ENCODE results near the gene MYO1A. TPM values are rescaled to one million over a fixed set of nuclear protein-coding genes. Genes with fewer than 3 reads are reported as not detected.
A peak's percentile ranks its signal among the peaks of the same experiment; 100 is the strongest.

Gene MYO1A
- total RNA-seq, 1 donor from 2014 or later: 0.27 TPM

DNA sequence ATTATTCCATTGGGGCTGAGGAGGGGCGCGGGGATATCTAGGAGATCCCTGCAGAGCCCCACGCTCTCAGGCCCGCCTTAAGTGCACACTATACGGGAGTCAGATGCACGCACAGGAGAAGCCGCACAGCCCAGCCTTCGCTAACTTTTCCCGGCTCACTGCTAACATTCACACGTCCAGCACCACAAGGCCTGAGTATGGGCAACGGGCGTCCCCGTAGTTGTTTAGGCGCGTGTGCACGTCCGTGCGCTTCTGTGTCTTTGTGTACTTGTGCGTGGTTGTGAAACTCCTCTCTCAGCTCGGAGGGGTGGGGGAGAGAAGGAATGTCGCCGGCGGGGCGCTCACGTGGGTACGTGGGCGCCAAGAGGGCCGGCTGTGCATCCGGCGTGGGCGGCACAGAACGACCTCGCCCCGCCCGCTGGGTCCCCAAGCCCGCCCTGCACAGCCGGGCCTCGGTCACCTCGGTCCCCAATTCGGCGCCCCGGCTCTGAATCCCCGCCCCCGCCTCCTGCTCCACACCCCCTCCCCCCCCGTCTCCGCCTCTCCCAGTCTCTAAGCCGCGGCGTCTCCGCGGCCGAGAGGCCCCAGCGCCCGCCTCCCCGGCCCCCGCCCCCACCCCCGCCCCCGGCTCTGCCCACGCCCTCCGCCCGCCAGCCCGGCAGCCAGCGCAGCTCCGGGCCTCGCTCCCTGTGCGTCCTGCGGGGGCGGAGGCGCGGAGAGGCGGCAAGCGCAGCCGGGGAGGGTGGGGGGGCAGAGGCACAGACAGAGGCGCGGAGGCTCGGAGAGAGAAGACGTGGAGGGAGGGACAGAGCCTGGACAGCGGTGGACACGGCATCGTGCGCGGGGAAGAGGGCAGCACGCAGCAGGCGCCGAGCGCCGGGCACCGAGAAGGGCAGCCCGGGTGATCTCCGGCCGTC is 38.7 kb upstream of the MYO1A start, which contains the start of gene NAB2:
Gene NAB2, plus strand, starts transcription at position 761 of the 917 bp plus-strand sequence. CDS start 158 bp downstream, outside the sequence.
- H3K4me3 Mint-ChIP-seq: peak within 1 kb of the TSS; percentile 96
- peaks cover 13% of the 10 kb centered on the region for H3K36me3 Mint-ChIP-seq
- peak; percentile 85 to 90 for DNase-seq (ENCODE audit: low spot score in 2 of 2, unreplicated experiment in 2 of 2)
- no peaks in the 10 kb centered on the region for H3K9me3 Mint-ChIP-seq
- TF ChIP-seq, protein P1, sequence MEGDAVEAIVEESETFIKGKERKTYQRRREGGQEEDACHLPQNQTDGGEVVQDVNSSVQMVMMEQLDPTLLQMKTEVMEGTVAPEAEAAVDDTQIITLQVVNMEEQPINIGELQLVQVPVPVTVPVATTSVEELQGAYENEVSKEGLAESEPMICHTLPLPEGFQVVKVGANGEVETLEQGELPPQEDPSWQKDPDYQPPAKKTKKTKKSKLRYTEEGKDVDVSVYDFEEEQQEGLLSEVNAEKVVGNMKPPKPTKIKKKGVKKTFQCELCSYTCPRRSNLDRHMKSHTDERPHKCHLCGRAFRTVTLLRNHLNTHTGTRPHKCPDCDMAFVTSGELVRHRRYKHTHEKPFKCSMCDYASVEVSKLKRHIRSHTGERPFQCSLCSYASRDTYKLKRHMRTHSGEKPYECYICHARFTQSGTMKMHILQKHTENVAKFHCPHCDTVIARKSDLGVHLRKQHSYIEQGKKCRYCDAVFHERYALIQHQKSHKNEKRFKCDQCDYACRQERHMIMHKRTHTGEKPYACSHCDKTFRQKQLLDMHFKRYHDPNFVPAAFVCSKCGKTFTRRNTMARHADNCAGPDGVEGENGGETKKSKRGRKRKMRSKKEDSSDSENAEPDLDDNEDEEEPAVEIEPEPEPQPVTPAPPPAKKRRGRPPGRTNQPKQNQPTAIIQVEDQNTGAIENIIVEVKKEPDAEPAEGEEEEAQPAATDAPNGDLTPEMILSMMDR (IDR thresholded peaks at IDR 0.05; ENCODE audit: unreplicated experiment): no peak
- H3K4me1 Mint-ChIP-seq: peaks cover 63% of the 10 kb centered on the region
- H3K27ac Mint-ChIP-seq: peak within 1 kb of the TSS; percentile 100
- no peaks in the 10 kb centered on the region for H3K27me3 Mint-ChIP-seq (ENCODE audit: low read depth)

DNA sequence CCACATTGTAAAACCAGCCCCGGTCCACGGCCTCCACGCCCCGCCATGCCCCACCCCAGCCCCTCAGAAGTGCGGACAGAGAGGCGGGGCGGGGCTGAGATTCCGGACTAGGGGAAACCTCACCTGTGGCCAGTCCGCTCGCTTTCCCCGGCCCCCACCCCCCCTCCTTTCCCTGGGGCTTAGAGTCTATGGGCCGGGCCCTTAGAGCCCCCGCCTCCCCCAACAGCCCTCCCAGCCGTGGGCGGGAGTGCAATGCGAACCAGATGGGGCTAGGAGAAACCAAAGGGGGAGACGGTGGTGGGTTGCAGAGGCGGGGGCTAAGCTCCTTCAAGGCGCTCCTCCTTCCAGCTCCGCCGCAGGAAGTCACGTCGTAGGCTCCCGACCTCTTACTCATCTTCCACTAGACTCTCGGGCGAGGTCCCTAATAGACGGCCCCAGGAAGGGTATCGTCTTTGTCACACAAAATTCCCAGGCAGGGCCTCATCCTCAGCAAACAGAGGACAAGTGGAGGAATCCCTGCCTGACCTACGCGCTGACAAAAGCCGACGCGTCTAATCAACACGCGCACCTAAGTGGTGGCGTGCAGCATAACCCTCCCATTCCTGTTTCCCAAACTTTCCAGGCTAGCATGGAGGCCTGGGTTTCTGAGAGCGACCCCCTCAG is 37.9 kb upstream of the MYO1A start:
- peaks cover 16% of the 10 kb centered on the region for H3K36me3 Mint-ChIP-seq
- TF ChIP-seq, protein P1 (IDR thresholded peaks at IDR 0.05; ENCODE audit: unreplicated experiment): no peak
- peak overlapping the region; percentile 100 for H3K27ac Mint-ChIP-seq
- H3K9me3 Mint-ChIP-seq: no peaks in the 10 kb centered on the region
- H3K4me1 Mint-ChIP-seq: peaks cover 56% of the 10 kb centered on the region
- peak; percentile 81 to 85 for DNase-seq (ENCODE audit: low spot score in 2 of 2, unreplicated experiment in 2 of 2)
- H3K4me3 Mint-ChIP-seq: peak overlapping the region; percentile 79
- H3K27me3 Mint-ChIP-seq (ENCODE audit: low read depth): no peaks in the 10 kb centered on the region

DNA sequence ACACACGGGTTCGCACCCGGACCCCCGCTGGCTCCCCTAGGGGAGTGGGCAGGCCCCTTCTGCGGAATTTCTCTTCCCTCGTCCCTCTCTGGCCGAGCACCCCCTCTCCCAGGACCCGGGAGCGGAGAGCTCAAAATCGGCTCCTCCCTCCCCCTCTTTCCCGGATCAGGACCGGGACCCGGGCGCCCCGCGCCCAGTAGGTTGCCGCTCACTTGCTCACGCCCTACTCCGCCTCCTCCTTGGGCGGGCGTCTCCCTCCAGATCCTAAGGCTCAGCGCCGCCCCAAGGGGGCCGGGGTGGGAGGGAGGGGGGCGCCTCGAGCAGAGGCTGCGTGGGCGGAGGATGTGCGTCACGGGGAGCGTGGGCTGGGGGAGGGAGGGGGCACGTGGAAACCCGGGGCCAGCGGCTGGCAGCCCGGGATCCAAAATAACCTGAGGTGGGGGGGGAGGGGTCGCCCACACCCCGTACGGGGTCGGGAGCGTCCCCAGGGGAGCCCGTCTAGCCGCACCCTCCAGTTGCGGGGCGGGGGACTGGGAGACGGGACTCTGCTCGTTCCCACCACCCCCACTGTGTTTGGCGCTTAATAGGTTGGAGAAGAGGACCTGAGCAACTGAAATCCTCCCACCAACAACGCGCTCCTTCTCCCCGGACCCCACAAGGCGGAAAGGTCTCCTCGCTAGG is 37.2 kb upstream of the MYO1A start:
- Mint-ChIP-seq H3K4me3 (peak overlapping the region; percentile 79), H3K27ac (peak overlapping the region; percentile 100), H3K27me3 (ENCODE audit: low read depth) (no peaks in the 10 kb centered on the region), H3K9me3 (no peaks in the 10 kb centered on the region), H3K36me3 (peaks cover 11% of the 10 kb centered on the region), H3K4me1 (peaks cover 50% of the 10 kb centered on the region)
- TF ChIP-seq, protein P1 (IDR thresholded peaks at IDR 0.05; ENCODE audit: unreplicated experiment): no peak
- DNase-seq (ENCODE audit: low spot score in 2 of 2, unreplicated experiment in 2 of 2): peak; percentile 68 to 77

DNA sequence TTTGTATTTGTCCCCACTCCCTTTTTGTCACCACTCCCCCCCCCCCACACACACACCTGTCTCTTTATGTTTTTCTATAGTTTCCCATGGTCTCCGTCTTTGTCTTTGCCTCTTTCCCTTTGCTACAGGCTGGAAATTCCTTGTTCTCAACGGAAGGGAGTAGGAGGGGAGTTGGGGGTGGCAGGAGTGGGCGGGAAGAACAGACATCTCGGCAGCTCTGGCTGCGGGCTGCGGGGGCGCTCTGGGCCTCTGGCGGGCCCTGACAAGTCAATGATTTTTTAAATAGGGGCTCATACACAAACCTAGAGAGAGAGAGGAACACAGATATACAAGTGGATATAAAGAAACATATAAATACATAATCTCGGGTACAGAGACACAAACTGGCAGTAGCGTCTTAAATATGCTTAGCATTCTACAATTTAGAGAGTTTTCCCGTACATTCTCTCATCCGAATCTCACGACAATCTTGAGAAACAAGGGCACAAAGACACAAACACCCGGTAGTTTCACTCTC is 36.6 kb upstream of the MYO1A start:
- H3K4me3 Mint-ChIP-seq: peak overlapping the region; percentile 79
- peaks cover 9% of the 10 kb centered on the region for H3K36me3 Mint-ChIP-seq
- no peaks in the 10 kb centered on the region for H3K27me3 Mint-ChIP-seq (ENCODE audit: low read depth)
- peak; percentile 62 to 72 for DNase-seq (ENCODE audit: low spot score in 2 of 2, unreplicated experiment in 2 of 2)
- peaks cover 44% of the 10 kb centered on the region for H3K4me1 Mint-ChIP-seq
- peak overlapping the region; percentile 100 for H3K27ac Mint-ChIP-seq
- no peaks in the 10 kb centered on the region for H3K9me3 Mint-ChIP-seq
- TF ChIP-seq, protein P1 (IDR thresholded peaks at IDR 0.05; ENCODE audit: unreplicated experiment): no peak

DNA sequence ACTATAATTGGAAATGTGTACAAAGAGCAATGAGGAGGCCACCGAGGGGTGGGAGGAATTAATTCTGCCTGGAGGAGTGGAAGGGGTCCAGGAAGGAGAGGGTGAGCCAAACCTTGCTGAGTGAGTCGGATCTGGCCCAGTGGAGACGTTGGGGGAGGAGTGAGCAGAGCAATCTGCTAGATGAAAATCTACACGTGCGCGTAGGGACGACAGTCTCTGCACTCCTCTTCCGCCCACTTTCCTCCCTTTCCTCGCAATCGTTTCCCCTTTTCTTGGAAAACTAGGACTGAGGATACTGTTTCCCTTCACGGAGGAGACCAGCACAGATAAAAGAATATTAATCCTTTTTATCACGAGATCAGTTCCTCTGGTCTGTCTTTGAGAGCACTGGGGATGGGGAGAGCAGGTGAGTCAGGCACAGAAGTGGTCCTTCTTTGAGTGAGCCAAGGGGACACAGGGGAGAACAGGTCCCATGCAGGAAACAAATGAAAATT is 36.1 kb upstream of the MYO1A start:
- Mint-ChIP-seq H3K36me3 (peaks cover 9% of the 10 kb centered on the region), H3K9me3 (no peaks in the 10 kb centered on the region), H3K27ac (peak overlapping the region; percentile 100), H3K4me3 (peak overlapping the region; percentile 79), H3K4me1 (peaks cover 39% of the 10 kb centered on the region), H3K27me3 (ENCODE audit: low read depth) (no peaks in the 10 kb centered on the region)
- TF ChIP-seq, protein P1 (IDR thresholded peaks at IDR 0.05; ENCODE audit: unreplicated experiment): no peak
- peak in 1 of 2 experiments; percentile 56 for DNase-seq (ENCODE audit: low spot score in 2 of 2, unreplicated experiment in 2 of 2)
